HL-60/S4 treated with phorbol 12-myristate 13-acetate at 8.2 ng/mL for 4 days and 3 days (cell line): ENCODE results near the gene ACAA1.

Experiments
- in situ Hi-C: fragments of 300-500 bp; cut with MboI; formaldehyde crosslinking; loops from 2 replicates; pipeline ENCODE4 v1.15.0; 2022; ENCODE audit warnings: low sequenced_read_pairs

ACAA1 gene

DNA sequence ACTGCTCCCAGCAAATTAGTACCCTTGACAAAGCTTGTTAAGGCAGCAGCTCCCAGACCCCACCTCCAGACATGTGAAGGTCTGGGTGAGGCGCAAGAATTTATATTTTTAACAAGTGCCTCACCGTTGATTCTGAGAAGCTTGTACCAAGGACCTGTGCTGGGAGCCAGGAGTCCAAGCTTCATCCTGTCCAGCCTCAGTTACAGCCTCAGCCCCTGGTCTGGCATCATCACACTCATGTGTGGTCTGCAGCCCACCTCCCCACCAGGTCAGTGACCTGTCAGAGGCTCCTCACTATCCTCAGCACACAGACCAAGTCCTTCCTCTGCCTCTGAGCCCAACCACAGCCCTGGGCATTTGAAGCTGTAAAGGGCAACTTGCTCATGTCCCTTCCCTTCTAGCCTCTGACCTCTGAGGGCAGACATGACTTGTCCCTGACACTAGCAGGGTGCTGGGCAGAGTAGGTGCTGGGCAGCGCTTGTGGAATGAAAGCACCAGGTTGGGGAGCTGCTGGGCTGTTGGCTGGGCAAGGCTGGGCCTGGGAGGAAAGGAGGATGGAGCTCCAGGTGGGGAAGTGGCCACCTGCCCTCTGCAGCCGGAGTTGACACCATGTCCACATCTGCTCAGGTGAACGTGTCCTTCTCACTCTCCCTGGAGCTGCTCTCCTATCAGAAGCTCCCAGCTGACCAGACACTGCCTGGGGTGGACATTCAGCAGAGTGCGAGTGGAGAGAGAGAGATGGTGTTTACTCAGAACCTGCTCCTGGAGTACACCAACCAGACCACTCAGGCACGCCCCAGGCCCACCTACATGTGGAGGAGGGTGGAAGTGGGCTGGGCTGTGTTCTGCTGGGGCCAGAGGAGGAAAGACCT lies 16.9 kb downstream of the ACAA1 start:
- in situ Hi-C loops, result no loop called here

- in situ Hi-C loops, result no loop called here
These were observed 17.7 kb downstream of the ACAA1 start for GRCh38 chr3:38119248-38119544.

DNA sequence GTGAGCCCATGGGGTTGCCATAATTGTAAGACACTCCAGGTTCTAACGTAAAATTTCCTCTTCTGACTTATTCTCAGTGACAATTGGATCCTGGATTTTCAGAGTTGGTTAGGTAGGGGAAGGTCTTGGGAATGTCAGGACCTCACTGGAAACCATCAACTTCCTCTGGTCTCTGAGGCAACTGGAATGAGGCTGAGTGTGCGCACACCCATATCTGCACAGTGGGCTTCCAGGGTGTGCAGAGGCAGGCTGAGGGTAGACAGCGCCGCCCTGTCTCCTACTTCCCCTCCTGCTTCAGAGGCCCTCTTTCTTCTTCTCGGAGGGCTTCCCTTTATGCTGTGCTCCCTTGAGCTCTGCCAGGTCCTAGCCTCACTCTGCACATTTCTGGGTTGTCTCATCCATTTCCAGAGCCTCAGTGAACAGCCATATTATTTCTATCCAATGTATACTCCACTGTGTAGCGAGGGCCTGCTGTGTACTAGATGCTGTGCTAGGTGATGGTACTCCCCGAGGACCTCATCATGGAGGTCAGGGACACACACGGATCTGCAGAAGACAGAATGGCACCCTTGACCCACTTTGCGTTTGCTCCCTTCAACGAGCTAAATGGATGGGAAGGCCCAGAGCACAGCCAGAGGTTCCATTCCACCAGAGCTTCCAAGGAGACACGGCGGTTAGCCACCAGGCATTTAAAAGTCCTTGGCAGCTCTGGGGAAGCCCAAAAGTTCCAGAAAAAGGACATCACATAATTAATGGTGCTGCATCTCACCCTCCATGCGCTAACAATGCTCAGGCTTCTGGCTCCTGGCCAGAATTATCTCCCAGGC lies 18.3 kb downstream of the ACAA1 start:
- in situ Hi-C loops, result no loop called here

DNA sequence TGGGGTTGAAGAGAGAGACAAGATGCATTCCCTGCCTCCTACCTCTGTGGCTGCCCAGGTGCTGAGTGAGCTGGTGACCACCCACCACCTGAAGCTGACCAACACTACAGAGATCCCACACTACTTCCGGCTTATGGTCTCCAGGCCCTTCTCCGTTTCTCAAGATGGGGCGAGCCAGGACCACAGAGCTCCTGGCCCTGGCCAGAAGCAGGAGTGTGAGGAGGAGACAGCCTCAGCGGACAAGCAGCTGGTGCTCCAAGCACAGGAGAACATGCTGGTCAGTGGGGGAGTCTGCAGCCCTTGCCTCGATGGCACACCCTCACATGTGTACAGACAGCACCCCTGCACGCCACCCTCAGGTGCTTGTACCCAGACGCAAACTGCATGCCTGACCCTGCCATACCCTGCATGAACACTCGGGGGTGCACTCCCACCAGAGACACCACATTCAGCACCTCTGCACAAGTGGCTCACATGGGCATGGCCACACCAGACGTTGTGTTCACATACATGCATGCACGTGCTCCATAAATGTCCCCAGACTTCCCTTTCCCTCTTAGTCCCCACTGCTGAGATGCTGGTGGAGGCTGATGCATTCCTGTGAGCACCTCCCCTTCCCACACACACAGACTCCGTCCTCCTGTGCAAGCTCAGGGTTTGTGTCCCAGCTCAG lies 19.0 kb downstream of the ACAA1 start:
- in situ Hi-C loops, result no loop called here

DNA sequence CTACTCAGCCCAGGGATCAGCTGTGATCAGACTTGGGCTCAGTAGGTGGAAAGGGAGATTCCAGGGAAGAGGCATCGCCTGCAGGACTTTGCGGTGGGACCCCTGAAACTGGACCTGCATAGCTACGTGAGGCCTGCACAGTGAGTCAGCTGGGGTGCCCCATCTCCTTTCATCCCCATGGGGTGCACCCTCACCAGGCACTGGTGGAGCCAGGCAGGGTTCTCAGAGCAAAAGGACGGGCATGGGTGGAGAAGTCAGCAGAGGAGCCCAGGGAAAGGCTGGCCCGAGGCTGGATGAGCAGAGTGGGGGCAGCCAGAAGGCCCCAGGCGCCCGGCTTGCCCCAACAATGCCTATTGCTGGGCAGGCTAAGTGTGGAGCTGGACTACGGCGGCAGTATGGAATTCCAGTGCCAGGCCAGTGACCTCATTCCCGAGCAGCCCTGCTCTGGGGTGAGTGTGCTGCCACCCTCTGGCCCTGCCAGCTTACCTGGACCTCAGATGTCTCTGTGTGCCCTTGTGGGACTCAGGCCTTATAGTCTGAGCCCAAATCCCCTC lies 19.7 kb downstream of the ACAA1 start:
- in situ Hi-C loops, result no loop called here

DNA sequence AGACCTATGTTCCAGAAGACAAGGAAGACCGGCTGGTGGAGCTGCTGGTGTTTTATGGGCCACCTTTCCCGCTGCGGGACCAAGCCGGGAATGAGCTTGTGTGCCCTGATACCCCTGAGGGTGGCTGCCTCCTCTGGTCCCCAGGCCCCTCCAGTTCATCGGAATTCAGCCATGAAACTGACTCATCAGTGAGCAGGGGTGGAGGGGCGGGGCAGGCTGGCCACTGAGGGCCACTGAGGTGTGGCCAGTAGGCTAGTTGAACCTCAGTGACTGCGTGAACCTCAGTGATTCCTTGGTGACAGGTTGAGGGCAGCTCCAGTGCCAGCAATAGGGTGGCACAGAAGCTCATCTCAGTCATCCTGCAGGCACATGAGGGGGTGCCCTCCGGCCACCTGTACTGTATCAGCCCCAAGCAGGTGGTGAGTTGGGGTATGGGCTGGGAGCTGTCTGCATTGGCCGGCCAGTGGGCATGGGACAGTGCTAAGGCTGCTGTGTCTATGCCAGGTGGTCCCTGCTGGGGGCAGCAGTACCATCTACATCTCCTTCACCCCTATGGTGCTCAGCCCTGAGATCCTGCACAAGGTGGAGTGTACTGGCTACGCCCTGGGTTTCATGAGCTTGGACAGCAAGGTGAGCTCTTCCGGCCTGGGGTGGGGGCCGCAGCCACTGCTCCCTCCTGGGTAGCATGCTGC lies 20.3 kb downstream of the ACAA1 start:
- in situ Hi-C loops, result no loop called here

DNA sequence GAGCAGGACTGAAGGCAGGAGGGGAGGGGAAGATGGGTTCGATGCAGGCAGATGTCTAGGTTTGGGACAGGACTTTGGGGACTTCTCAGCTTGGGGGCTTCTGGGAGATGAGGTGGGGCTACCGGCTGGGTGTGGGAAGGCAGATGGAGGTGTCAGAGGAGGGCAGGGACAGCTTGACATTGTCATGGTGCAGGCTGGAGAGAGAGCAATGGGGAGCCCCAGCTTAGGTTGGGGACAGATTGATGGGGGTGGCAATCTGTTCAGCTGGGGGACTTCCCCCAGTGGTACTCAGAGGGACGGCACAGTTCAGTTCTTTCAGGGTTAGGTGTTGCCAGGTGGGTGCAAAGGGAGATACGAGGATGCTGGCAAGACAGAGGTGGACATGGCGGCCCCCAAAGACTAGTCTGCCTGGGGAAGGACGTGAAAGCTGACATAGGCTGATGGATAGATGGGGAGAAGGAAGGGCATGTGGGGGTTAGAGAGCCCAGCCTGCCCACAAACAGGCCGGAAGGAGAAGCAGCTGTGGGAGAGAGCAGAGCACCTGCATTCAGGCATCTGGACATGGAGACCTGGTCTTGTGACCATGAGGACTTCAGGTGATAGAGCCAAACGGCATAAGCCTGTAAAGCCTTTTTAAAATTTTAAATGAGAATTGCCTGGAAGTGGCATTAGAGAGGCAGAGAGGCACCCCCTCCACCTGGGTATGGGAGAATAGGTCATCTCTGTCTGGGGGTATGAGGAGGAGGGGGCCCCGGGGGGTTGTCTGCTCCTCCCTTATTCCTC lies 21.1 kb downstream of the ACAA1 start:
- in situ Hi-C loops, result no loop called here

DNA sequence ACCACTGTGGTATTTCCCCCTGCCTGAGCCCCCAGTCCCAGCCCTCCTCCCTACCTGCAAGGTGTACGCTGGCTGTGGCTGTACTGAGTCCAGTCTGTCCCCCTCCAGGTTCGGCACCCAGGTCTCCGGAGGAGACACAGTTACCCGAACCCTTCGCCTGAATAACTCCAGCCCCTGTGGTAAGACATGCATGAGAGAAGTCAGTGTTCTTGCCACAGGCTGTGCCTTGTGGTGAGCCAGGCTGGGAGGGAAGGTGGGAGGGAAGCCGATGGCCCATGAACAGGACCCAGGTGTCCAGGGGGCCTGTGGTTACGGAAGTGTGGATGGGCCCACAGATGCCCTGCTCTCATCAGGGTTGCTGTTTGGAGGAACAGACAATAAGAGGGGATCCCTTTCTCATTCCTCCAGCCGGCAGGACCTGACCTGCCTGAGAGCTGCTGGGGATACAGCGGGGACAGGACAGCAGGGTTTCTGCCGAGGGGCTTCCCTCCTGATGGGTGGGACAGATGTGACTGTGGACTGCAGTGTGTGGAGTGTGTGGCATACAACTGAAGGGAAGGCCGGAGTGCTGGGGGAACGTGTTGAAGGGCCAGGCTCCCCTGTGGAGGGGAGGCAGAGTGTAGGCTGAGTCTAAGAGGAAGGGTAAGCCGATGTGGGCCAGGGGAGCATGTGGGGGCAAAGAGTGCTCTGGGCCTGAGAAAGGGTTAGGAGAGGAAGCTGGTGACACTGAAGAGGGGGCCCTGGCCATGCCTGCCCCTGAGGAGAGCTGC lies 21.9 kb downstream of the ACAA1 start:
- in situ Hi-C loops, result no loop called here

DNA sequence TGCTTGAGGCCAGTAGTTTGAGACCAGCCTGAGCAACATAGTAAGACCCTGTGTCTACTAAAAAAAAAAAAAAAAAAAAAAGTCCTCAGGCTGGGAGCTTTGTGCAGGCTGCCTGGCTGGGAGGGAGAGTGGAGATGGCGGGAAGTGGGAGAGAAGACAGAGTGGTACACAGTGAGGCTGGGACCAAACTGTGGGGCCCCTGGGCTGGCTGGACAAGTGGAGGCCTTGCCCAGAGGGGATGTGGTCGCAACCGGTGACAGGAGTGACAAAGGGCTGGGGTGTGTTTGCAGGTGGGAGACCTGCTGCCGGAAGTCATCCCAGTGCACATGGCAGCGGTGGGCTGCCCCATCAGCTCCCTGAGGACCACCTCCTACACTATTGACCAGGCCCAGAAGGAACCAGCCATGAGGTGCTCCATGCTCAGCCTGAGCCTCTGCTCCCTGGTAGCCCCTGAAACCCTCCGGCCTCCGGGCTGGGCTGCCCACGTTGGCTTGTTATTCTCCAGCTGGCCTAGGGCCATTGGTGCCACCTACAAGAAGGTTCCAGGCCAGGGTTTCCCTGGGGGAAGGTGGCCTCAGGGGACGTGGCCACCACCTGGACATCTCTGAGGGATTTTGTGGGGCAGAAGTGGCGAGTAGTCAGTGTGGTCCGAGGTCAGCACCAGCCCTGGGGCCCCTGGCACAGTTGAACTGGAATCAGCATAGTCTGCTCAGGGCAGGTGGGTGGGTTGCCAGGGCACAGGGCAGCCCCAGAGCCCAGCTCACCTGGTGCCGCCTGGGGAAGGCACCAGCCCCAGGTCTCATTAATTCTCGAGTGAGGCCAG lies 22.7 kb downstream of the ACAA1 start:
- in situ Hi-C loops, result no loop called here

DNA sequence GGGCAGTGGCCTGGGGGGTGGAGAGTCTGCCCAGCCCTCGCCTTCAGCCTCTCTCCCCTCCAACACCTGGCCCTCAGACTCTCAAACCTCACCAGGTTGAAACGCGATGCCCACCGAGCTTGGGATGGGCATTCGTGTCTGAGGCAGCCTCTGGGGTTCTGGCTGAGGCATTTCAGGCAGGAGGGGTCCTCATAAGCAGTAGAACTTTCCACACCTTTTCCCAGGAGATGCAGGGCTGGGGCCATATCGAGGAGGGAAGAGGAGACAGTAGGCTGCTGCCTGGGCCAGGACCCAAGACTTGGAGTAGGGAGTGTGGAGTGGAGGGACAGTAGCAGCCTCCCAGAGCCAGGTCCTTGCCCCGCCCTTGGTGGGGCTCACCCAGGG lies 24.6 kb downstream of the ACAA1 start:
- in situ Hi-C loops, result no loop called here

- in situ Hi-C loops, result no loop called here
These were observed 25.1 kb downstream of the ACAA1 start for GRCh38 chr3:38111696-38112377.

GRCh38 chr3:38111201-38111600 lies 25.7 kb downstream of the ACAA1 start:
- in situ Hi-C loops, result no loop called here

GRCh38 chr3:38110314-38111050 lies 26.4 kb downstream of the ACAA1 start:
- in situ Hi-C loops, result no loop called here

- in situ Hi-C loops, result no loop called here
These were observed 27.2 kb downstream of the ACAA1 start for GRCh38 chr3:38109580-38110313.

DNA sequence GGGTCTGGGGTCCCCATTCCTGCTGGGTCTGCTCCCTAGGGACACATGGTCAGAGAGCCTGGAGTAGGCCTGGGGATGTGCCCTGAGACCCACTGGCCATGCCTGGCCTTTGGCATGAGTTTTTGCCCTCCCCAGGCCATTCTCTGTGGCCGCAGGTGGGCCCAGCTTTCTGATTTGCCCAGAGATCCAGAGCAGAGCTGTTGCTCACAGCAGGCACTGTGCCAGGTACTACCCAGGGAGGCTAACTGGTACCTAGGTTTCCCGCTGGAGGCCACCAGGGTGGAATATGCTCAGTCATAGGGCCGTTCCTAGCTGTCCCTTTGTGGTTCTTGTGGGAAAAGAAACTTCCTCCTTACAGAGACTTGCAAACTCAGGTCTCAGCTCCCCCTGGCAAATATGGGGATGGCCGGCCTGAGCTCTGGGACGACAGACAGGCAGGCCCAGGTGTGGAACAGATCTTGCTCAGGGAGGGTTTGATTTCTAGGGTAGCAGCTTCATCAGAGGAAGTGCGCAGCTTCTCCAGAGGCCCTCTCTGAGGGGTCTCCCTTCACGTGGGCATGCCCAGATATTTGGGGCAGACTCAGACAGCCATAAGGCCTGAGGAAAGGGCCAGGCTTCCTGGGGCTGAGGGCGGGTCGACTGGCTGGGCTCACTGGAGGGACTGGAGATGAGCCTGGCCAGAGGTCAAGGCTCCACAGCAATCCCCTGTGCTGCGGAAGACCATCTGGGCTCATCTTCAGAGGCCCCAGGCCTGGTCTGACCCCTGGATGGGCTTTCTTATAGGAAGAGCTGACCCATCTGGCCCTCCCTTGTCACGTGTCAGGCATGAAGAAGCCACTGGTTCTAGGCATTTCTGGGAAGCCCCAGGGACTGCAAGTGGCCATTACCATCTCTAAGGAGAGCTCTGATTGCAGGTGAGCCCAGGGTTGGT lies 28.0 kb downstream of the ACAA1 start:
- in situ Hi-C loops, result no loop called here
